ENCODE results near the gene CTXN1.

The CTXN1 gene

GRCh38 chr19:7883796-7884570 lies 42.0 kb downstream of the CTXN1 start:
- no peaks in the 10 kb centered on the region for H4K20me1 ChIP-seq (ENCODE audit: low read depth, low read length)
- H3K4me2 ChIP-seq (ENCODE audit: low read depth, low read length, poor library complexity, severe bottlenecking): no peak overlapping the region
- H3K79me2 ChIP-seq (ENCODE audit: insufficient read depth, low read length): no peaks in the 10 kb centered on the region
- no peaks in the 10 kb centered on the region for H3F3A ChIP-seq (ENCODE audit: insufficient read depth)
- H3K9ac ChIP-seq (ENCODE audit: low read length): no peak overlapping the region
- no peaks in the 10 kb centered on the region for H3K9me2 ChIP-seq (replicated peaks; ENCODE audit: insufficient read depth, low read length)
- no peaks in the 10 kb centered on the region for H3K36me3 ChIP-seq (ENCODE audit: low read length)
- no peaks in the 10 kb centered on the region for H3K9me3 ChIP-seq (ENCODE audit: insufficient read depth, low read length)
- no peak overlapping the region for H2AFZ ChIP-seq (ENCODE audit: low read depth, low read length, severe bottlenecking)
- TF ChIP-seq CTCF (IDR thresholded peaks at IDR 0.05; ENCODE audit: insufficient read depth, low read length, poor library complexity, severe bottlenecking) (no peak), EZH2phosphoT487 (conservative IDR thresholded peaks at IDR 0.05; ENCODE audit: low read length) (no peak)
- H3K27me3 ChIP-seq (ENCODE audit: low read length): no peaks in the 10 kb centered on the region
- H3K27ac ChIP-seq (ENCODE audit: low read depth, low read length): no peak overlapping the region
- H3K4me3 ChIP-seq (ENCODE audit: insufficient read depth, low read length, poor library complexity, severe bottlenecking): no peak overlapping the region

GRCh38 chr19:7883105-7883504 lies 42.8 kb downstream of the CTXN1 start:
- no peak overlapping the region for H3K4me2 ChIP-seq (ENCODE audit: low read depth, low read length, poor library complexity, severe bottlenecking)
- H3K79me2 ChIP-seq (ENCODE audit: insufficient read depth, low read length): no peaks in the 10 kb centered on the region
- no peak overlapping the region for H2AFZ ChIP-seq (ENCODE audit: low read depth, low read length, severe bottlenecking)
- no peak overlapping the region for H3K27ac ChIP-seq (ENCODE audit: low read depth, low read length)
- TF ChIP-seq CTCF (IDR thresholded peaks at IDR 0.05; ENCODE audit: insufficient read depth, low read length, poor library complexity, severe bottlenecking): no peak
- no peak for TF ChIP-seq EZH2phosphoT487 (conservative IDR thresholded peaks at IDR 0.05; ENCODE audit: low read length)
- no peaks in the 10 kb centered on the region for H3K9me2 ChIP-seq (replicated peaks; ENCODE audit: insufficient read depth, low read length)
- no peaks in the 10 kb centered on the region for H3K36me3 ChIP-seq (ENCODE audit: low read length)
- H3K9ac ChIP-seq (ENCODE audit: low read length): no peak overlapping the region
- H3K9me3 ChIP-seq (ENCODE audit: insufficient read depth, low read length): no peaks in the 10 kb centered on the region
- no peaks in the 10 kb centered on the region for H3K27me3 ChIP-seq (ENCODE audit: low read length)
- H3F3A ChIP-seq (ENCODE audit: insufficient read depth): no peaks in the 10 kb centered on the region
- no peaks in the 10 kb centered on the region for H4K20me1 ChIP-seq (ENCODE audit: low read depth, low read length)
- no peak overlapping the region for H3K4me3 ChIP-seq (ENCODE audit: insufficient read depth, low read length, poor library complexity, severe bottlenecking)

DNA sequence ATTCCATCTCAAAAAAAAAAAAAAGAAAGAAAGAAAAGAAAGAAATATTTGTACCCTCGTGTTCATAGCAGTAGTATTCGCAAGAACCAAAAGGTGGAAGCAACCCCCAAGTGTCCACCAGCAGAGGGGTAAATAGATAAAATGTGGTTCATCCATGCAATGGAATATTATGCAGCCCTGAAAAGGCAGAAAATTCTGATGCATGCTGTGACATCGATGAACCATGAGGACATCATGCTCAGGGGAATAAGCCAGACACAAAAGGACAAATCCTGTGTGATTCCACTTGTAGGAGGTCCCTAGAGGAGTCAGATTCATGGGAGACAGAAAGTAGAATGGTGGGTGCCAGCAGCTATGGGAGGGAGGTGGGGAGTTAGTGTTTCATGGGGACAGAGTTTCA lies 44.0 kb downstream of the CTXN1 start:
- no peaks in the 10 kb centered on the region for H3K36me3 ChIP-seq (ENCODE audit: low read length)
- H3K9me3 ChIP-seq (ENCODE audit: insufficient read depth, low read length): no peaks in the 10 kb centered on the region
- no peak overlapping the region for H2AFZ ChIP-seq (ENCODE audit: low read depth, low read length, severe bottlenecking)
- no peak overlapping the region for H3K27ac ChIP-seq (ENCODE audit: low read depth, low read length)
- no peaks in the 10 kb centered on the region for H3K27me3 ChIP-seq (ENCODE audit: low read length)
- H4K20me1 ChIP-seq (ENCODE audit: low read depth, low read length): no peaks in the 10 kb centered on the region
- H3K9ac ChIP-seq (ENCODE audit: low read length): no peak overlapping the region
- H3K79me2 ChIP-seq (ENCODE audit: insufficient read depth, low read length): no peaks in the 10 kb centered on the region
- no peak overlapping the region for H3K4me3 ChIP-seq (ENCODE audit: insufficient read depth, low read length, poor library complexity, severe bottlenecking)
- no peak overlapping the region for H3K4me2 ChIP-seq (ENCODE audit: low read depth, low read length, poor library complexity, severe bottlenecking)
- TF ChIP-seq CTCF (IDR thresholded peaks at IDR 0.05; ENCODE audit: insufficient read depth, low read length, poor library complexity, severe bottlenecking) (no peak), EZH2phosphoT487 (conservative IDR thresholded peaks at IDR 0.05; ENCODE audit: low read length) (no peak)
- no peaks in the 10 kb centered on the region for H3F3A ChIP-seq (ENCODE audit: insufficient read depth)
- no peaks in the 10 kb centered on the region for H3K9me2 ChIP-seq (replicated peaks; ENCODE audit: insufficient read depth, low read length)
